Measurements from ENCODE around the gene XXYLT1.

- TF ChIP-seq KAT7 (CRISPR knock-in tag; IDR thresholded peaks at IDR 0.05; ENCODE audit: borderline replicate concordance): no peak
- TF ChIP-seq, protein P1, sequence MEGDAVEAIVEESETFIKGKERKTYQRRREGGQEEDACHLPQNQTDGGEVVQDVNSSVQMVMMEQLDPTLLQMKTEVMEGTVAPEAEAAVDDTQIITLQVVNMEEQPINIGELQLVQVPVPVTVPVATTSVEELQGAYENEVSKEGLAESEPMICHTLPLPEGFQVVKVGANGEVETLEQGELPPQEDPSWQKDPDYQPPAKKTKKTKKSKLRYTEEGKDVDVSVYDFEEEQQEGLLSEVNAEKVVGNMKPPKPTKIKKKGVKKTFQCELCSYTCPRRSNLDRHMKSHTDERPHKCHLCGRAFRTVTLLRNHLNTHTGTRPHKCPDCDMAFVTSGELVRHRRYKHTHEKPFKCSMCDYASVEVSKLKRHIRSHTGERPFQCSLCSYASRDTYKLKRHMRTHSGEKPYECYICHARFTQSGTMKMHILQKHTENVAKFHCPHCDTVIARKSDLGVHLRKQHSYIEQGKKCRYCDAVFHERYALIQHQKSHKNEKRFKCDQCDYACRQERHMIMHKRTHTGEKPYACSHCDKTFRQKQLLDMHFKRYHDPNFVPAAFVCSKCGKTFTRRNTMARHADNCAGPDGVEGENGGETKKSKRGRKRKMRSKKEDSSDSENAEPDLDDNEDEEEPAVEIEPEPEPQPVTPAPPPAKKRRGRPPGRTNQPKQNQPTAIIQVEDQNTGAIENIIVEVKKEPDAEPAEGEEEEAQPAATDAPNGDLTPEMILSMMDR (IDR thresholded peaks at IDR 0.05): no peak
These were observed 83.1 kb downstream of the XXYLT1 start for GRCh38 chr3:195187609-195188425.

Measured in WTC11 (cell line).